NB4 (cell line): Measurements from ENCODE around the gene HTR2A.

Experiments used
- POLR2A ChIP-seq: IDR thresholded peaks from 2 replicates; pipeline ENCODE4 v1.6.1; 2011; ENCODE audit warnings: mild to moderate bottlenecking; ENCODE audit not compliant: insufficient read length; ENCODE audit errors: extremely low read depth
- TF ChIP-seq, protein P1 (sequence below): IDR thresholded peaks from one replicate; pipeline ENCODE4 v1.5.1; 2012; ENCODE audit warnings: low read depth, low read length
- TF ChIP-seq, protein P2 (sequence below): IDR thresholded peaks from 2 replicates; pipeline ENCODE4 v1.6.1; 2011; ENCODE audit warnings: low read depth, low read length

DNA sequence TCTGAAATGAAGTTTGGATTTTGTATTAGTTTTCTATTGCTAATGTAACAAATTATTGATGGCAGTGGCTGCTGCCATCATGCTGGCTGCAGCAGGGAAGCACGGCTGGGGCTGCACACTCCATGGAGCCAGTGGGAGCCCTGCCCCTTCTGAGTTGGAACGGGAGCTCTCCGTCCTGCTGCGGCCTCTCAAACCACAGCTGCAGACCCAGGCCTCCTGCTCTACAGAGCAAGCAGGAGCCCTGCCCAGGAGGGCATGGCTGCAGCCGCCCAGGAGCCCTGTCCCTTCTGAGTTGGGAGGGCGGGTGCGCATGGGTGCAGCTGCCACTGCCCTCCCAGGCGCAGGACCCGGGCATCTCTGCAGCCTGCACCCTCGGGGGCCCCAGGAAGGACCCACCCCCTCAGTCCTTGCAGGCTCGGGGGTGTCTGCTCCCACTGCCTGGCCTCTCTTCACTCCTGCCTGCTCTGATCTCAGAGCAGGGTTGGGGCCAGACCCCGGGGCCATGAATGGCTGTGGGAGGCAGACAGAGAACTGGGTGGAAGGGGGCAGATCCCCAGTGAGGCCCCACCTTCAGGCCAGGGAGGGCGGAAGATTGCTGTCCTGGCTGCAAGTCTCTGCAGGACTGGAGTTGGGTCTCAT lies 78.9 kb downstream of the HTR2A start:
- TF ChIP-seq POLR2A, result no peak
- TF ChIP-seq, protein P1, sequence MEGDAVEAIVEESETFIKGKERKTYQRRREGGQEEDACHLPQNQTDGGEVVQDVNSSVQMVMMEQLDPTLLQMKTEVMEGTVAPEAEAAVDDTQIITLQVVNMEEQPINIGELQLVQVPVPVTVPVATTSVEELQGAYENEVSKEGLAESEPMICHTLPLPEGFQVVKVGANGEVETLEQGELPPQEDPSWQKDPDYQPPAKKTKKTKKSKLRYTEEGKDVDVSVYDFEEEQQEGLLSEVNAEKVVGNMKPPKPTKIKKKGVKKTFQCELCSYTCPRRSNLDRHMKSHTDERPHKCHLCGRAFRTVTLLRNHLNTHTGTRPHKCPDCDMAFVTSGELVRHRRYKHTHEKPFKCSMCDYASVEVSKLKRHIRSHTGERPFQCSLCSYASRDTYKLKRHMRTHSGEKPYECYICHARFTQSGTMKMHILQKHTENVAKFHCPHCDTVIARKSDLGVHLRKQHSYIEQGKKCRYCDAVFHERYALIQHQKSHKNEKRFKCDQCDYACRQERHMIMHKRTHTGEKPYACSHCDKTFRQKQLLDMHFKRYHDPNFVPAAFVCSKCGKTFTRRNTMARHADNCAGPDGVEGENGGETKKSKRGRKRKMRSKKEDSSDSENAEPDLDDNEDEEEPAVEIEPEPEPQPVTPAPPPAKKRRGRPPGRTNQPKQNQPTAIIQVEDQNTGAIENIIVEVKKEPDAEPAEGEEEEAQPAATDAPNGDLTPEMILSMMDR, result no peak
- TF ChIP-seq, protein P2, sequence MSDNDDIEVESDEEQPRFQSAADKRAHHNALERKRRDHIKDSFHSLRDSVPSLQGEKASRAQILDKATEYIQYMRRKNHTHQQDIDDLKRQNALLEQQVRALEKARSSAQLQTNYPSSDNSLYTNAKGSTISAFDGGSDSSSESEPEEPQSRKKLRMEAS, result no peak
